Loucy (cell line): Measurements from ENCODE around the gene HIPK1.
A peak's percentile ranks its signal among the peaks of the same experiment; 100 is the strongest.

Experiments
- H2AFZ ChIP-seq: fragments of 200-600 bp; sonication (generic); 2 replicates; pipeline ENCODE4 v1.6.0; 2016; ENCODE audit warnings: antibody characterized with exemption, mild to moderate bottlenecking, low read length, moderate library complexity
- H3F3A ChIP-seq: fragments of 200-600 bp; 2 replicates; pipeline ENCODE4 v1.6.0; 2016; ENCODE audit warnings: antibody characterized with exemption, low read depth, mild to moderate bottlenecking
- H3K27me3 ChIP-seq: fragments of 200-600 bp; sonication (generic); 2 replicates; pipeline ENCODE4 v1.6.1; 2014; ENCODE audit warnings: low read length, mild to moderate bottlenecking; ENCODE audit not compliant: insufficient read depth, poor library complexity, severe bottlenecking
- H3K36me3 ChIP-seq: fragments of 200-600 bp; sonication (generic); 2 replicates; pipeline ENCODE4 v1.6.1; 2016; ENCODE audit warnings: low read length; ENCODE audit not compliant: insufficient read depth
- H3K4me1 ChIP-seq: fragments of 200-600 bp; sonication (generic); 2 replicates; pipeline ENCODE4 v1.5.1; 2014; ENCODE audit warnings: low read length, mild to moderate bottlenecking; ENCODE audit not compliant: insufficient read depth, poor library complexity, severe bottlenecking
- H3K4me2 ChIP-seq: fragments of 200-600 bp; sonication (generic); 2 replicates; pipeline ENCODE4 v1.6.0; 2014; ENCODE audit warnings: antibody characterized with exemption, low read length, low read depth, mild to moderate bottlenecking; ENCODE audit not compliant: poor library complexity, severe bottlenecking
- H3K4me3 ChIP-seq: fragments of 200-600 bp; sonication (generic); 2 replicates; pipeline ENCODE4 v1.5.1; 2014; ENCODE audit warnings: low read length, mild to moderate bottlenecking, mixed read lengths; ENCODE audit not compliant: poor library complexity, severe bottlenecking
- H3K79me2 ChIP-seq: fragments of 200-600 bp; sonication (generic); 2 replicates; pipeline ENCODE4 v1.6.1; 2014; ENCODE audit warnings: low read length; ENCODE audit not compliant: insufficient read depth
- H3K9ac ChIP-seq: fragments of 200-600 bp; sonication (generic); 2 replicates; pipeline ENCODE4 v1.6.0; 2014; ENCODE audit warnings: mild to moderate bottlenecking, low read depth, low read length, moderate library complexity; ENCODE audit not compliant: poor library complexity, severe bottlenecking
- H3K9me2 ChIP-seq: fragments of 200-600 bp; sonication (generic); replicated peaks from 2 replicates; pipeline ENCODE4 v1.6.1; 2016; ENCODE audit warnings: low read depth, low read length, mixed read lengths
- H3K9me3 ChIP-seq: fragments of 200-600 bp; sonication (generic); 2 replicates; pipeline ENCODE4 v1.6.1; 2014; ENCODE audit warnings: mild to moderate bottlenecking, antibody characterized with exemption, low read length, low read depth; ENCODE audit not compliant: insufficient read depth
- H4K20me1 ChIP-seq: fragments of 200-600 bp; sonication (generic); 2 replicates; pipeline ENCODE4 v1.6.0; 2014; ENCODE audit warnings: antibody characterized with exemption, low read length, mild to moderate bottlenecking; ENCODE audit not compliant: insufficient read depth, poor library complexity, severe bottlenecking
- CTCF ChIP-seq: fragments of 200-600 bp; sonication (generic); conservative IDR thresholded peaks from 2 replicates; pipeline ENCODE4 v1.5.1; 2014; ENCODE audit warnings: mild to moderate bottlenecking, antibody characterized with exemption, low read length
- EZH2phosphoT487 ChIP-seq: fragments of 200-600 bp; IDR thresholded peaks from 2 replicates; pipeline ENCODE4 v1.6.1; 2018; ENCODE audit warnings: antibody characterized with exemption, mild to moderate bottlenecking, moderate library complexity, borderline replicate concordance

Gene HIPK1

DNA sequence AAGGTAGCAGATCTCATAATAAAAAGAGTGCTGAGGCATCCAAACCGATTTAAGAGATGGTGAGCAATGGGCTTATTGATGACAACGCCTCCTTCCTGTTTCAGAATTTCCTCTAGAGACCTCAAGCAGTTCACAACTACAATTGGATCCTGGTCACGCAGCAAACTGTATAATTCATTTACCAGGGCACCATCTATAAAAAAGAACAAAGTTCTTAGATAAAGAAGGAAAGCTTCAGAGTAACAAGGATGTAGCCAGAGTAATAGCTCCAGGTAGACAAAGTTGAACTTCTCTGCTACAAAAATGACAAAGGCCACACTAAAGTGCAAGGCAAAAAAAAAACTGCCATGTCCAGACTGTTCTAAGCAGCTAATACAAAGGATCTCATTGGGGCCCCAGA is 27.9 kb upstream of the HIPK1 start:
- Histone ChIP-seq H3K27me3 (no peaks in the 10 kb centered on the region), H3K79me2 (peaks cover 45% of the 10 kb centered on the region), H3K4me2 (peak overlapping the region; percentile 94), H2AFZ (no peak overlapping the region), H3K4me1 (peaks cover 33% of the 10 kb centered on the region), H3K9me3 (no peaks in the 10 kb centered on the region), H3K4me3 (peak overlapping the region; percentile 10), H4K20me1 (no peaks in the 10 kb centered on the region), H3K9ac (no peak overlapping the region), H3F3A (no peaks in the 10 kb centered on the region), H3K36me3 (peaks cover 4% of the 10 kb centered on the region; the same call in 1 of the 2 replicates), H3K9me2 (no peaks in the 10 kb centered on the region)
- TF ChIP-seq EZH2phosphoT487 (no peak), CTCF (no peak)

DNA sequence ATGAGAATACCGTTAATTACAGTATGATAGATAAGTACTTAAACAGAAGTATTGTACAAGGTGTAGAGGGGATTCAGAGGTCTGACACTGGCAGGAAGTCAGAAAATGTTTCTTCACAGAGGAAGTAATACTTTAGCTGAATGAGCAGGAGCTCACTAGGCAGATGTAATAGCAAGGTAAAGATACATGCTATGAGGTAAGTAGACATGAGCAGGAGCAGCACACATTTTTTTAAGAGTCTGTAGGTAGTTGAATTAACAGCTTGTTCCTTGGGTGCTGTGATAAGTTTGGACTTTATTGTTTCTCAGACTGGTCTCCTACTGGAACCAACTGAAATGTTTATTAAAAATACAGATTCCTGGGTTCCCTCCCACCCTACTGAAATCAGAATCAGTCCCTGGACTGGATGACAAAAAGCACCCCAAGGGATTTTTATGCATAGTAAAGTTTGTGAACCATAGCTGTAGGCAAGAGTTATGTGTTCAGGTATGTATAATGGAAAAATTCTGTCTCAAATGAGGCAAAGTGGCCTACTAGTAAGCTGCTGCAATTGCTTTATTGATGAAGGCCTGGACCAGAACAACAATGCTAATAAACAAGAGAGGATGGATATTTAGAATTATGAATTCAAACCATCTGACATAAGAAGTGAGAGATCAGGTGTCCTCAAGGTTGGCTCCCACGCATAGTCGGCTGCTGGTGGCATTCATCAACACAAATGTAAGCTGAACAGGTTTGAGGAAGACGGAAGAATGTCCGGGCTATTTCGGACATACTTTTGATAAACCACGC is 25.4 kb upstream of the HIPK1 start:
- Histone ChIP-seq H3K4me1 (peaks cover 45% of the 10 kb centered on the region), H3K27me3 (no peaks in the 10 kb centered on the region), H3F3A (no peaks in the 10 kb centered on the region), H3K4me2 (peak overlapping the region; percentile 94), H3K36me3 (no peaks in the 10 kb centered on the region; the same call in 1 of the 2 replicates), H3K9me2 (no peaks in the 10 kb centered on the region), H3K9me3 (no peaks in the 10 kb centered on the region), H4K20me1 (no peaks in the 10 kb centered on the region), H3K4me3 (peak overlapping the region; percentile 80), H3K79me2 (peaks cover 67% of the 10 kb centered on the region), H3K9ac (peak overlapping the region; percentile 75), H2AFZ (peak overlapping the region; percentile 78; the same call in 1 of the 2 replicates)
- TF ChIP-seq CTCF (no peak), EZH2phosphoT487 (no peak)

- no peaks in the 10 kb centered on the region; the same call in 1 of the 2 replicates for H3K36me3 ChIP-seq
- TF ChIP-seq CTCF (no peak), EZH2phosphoT487 (no peak)
- peaks cover 67% of the 10 kb centered on the region for H3K79me2 ChIP-seq
These were observed 24.8 kb upstream of the HIPK1 start for GRCh38 chr1:113904293-113904673.

More at GRCh38 chr1:113904293-113904673, 24.8 kb upstream of the HIPK1 start:
- no peaks in the 10 kb centered on the region for H3F3A ChIP-seq
- H3K4me1 ChIP-seq = peaks cover 46% of the 10 kb centered on the region
- H3K4me2 ChIP-seq = peak overlapping the region; percentile 94
- H3K9ac ChIP-seq = peak overlapping the region; percentile 75
- no peaks in the 10 kb centered on the region for H3K27me3 ChIP-seq
- H3K4me3 ChIP-seq = peak overlapping the region; percentile 80
- H4K20me1 ChIP-seq = no peaks in the 10 kb centered on the region
- H3K9me2 ChIP-seq = no peaks in the 10 kb centered on the region
- no peaks in the 10 kb centered on the region for H3K9me3 ChIP-seq
- peak overlapping the region; percentile 78 for H2AFZ ChIP-seq
